ENCODE data around the gene CBL.
A peak's percentile ranks its signal among the peaks of the same experiment; 100 is the strongest.

Gene CBL

GRCh38 chr11:119258983-119259382 is 52.8 kb downstream of the CBL start:
- no peak for DNase-seq
- intact Hi-C loops (cut with DNase I): no loop called here

GRCh38 chr11:119262668-119263351 is 56.7 kb downstream of the CBL start:
- intact Hi-C loops (cut with DNase I): no loop called here
- DNase-seq: no peak

GRCh38 chr11:119263352-119263940 is 57.3 kb downstream of the CBL start:
- intact Hi-C loops (cut with DNase I): no loop called here

GRCh38 chr11:119266063-119266462 is 59.9 kb downstream of the CBL start:
- intact Hi-C loops (cut with DNase I): no loop called here
- no peak for DNase-seq

More at GRCh38 chr11:119263352-119263940, 57.3 kb downstream of the CBL start:
- DNase-seq: no peak

GRCh38 chr11:119266517-119267255 is 60.5 kb downstream of the CBL start:
- intact Hi-C loops (cut with DNase I): no loop called here
- DNase-seq: no peak

- intact Hi-C loops (cut with DNase I): no loop called here
- no peak for DNase-seq
These were observed 61.5 kb downstream of the CBL start for GRCh38 chr11:119267645-119268044.

GRCh38 chr11:119273721-119274120 is 67.6 kb downstream of the CBL start:
- intact Hi-C loops (cut with DNase I): no loop called here
- no peak for DNase-seq

- no peak for DNase-seq
- intact Hi-C loops (cut with DNase I): no loop called here
These were observed 71.5 kb downstream of the CBL start for GRCh38 chr11:119277660-119278059.

DNA sequence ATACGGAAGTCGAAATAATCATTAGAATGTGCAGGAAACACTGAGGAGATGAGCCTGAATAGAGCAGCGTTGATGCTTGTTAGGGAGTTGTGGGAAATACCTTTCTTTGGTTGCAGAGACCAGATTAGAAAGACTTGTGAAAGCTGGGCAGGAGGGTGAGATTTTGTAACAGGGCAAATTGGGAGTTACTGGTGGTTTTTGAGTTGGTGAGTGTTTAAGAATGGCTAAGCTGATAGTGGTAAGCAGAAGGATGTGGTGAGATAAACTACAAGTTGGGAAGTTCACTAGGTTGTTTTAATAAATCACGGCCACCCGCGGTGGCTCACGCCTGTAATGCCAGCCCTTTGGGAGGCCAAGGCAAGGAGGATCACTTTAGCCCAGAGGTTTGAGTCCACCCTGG is 76.4 kb downstream of the CBL start:
- intact Hi-C loops (cut with DNase I): loop anchor here (10.0 kb wide), 1 partner anchor 68 kb away; no protein-coding TSS in a partner anchor
- no peak for DNase-seq

DNA sequence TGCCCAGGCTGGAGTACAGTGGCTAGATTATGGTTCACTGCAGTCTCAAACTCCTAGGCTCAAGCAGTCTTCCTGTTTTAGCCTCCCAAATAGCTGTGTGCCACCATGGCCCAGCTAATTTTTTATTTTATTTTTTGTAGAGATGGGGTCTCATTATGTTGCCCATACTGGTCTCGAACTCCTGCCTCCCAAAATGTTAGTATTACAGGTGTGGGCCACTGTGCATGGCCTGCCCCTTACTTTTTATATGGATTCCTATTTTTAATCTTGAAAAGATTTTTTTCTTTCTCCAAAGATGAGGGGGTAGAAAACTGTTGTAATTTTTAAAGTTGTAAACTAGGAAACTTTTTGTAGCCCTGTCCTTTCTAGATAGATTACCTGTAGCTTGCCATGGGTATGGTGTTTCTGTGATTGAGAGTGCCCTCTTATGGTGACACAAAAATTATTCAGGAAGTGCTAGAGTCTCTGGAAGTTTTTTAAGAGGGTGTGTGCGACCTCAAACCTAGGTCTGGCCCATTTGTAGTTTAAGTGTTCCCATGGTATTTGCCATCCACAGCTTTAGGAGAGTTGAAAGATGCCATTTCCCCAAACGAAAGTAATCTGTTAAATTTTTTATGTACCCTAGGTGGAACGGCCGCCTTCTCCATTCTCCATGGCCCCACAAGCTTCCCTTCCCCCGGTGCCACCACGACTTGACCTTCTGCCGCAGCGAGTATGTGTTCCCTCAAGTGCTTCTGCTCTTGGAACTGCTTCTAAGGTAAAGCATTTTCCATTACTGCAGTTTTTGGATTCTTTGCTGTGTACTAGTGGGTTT is 78.4 kb downstream of the CBL start:
- intact Hi-C loops (cut with DNase I): loop anchor here (10.0 kb wide), 1 partner anchor 70 kb away; no protein-coding TSS in a partner anchor
- no peak for DNase-seq

- intact Hi-C loops (cut with DNase I): loop anchor here (10.0 kb wide), 1 partner anchor 71 kb away; no protein-coding TSS in a partner anchor
- DNase-seq: no peak
These were observed 79.3 kb downstream of the CBL start for GRCh38 chr11:119285431-119285830.

DNA sequence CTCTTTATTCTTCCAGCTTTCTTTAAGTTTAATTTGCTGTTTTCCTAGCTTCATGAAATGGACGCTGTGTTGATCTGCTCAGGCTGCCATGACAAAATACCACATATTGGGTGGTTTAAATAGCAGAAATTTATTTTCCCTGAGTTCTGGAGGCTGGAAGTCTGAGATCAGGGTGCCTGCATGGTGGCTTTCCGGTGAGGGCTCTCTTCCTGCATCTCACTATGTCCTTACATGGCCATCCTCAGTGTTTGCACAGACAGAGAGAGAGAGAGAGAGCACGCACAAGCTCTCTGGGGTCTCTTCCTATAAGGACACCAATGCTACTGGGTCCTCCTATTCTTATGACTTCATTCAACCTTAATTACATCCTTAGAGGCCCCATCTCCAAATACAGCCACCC is 82.1 kb downstream of the CBL start:
- intact Hi-C loops (cut with DNase I): loop anchor here (10.0 kb wide), 1 partner anchor 73 kb away; no protein-coding TSS in a partner anchor
- no peak for DNase-seq

GRCh38 chr11:119290894-119291497 is 84.9 kb downstream of the CBL start:
- no peak for DNase-seq
- intact Hi-C loops (cut with DNase I): no loop called here

GRCh38 chr11:119293461-119293860 is 87.3 kb downstream of the CBL start:
- no peak for DNase-seq
- intact Hi-C loops (cut with DNase I): no loop called here

DNA sequence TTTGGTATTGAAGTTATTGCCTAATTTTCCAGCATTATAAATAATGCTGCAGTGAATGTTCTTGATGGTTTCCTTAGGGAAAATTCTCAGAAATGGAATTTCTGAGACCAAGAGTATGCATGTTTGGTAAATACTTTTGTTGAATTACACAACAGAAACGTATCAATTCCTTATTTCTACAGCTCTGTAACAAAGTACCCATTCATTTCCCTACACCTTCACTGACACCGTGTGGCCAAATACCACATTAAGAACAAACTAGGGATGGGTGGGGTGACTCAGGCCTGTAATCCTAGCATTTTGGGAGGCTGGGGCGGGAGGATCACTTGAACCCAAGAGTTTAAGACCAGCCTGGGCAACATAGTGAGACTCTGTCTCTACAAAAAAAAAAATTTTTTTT is 89.0 kb downstream of the CBL start:
- intact Hi-C loops (cut with DNase I): no loop called here
- no peak for DNase-seq

DNA sequence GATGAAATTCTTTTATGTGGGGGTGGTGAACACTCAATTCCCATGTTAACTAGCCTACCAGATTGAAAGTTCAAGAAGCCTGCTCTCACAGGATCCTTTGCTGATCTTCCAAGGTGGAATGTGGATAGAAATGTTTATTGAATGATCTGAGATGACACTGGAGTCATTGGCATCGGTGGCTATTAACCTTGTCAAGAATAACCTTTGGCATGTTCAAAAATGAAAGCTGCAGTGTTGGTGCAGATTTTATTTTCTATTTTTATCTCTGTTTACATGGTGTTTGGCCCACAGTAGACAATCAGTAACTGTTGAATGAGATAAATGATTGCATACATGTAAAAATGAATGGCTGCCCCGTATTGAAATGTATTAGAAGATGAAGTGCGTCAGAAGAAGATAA is 91.8 kb downstream of the CBL start:
- no peak for DNase-seq
- intact Hi-C loops (cut with DNase I): no loop called here

- intact Hi-C loops (cut with DNase I): no loop called here
- no peak for DNase-seq
These were observed 92.6 kb downstream of the CBL start for GRCh38 chr11:119298726-119299125.

DNA sequence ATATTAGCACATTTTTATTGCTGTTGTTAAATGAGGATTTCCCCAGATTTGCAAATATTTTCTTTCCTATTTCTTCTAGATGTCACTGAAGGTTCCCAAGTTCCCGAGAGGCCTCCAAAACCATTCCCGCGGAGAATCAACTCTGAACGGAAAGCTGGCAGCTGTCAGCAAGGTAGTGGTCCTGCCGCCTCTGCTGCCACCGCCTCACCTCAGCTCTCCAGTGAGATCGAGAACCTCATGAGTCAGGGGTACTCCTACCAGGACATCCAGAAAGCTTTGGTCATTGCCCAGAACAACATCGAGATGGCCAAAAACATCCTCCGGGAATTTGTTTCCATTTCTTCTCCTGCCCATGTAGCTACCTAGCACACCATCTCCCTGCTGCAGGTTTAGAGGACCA is 93.3 kb downstream of the CBL start:
- DNase-seq: peak in 1 of 10 donors; percentile 67
- intact Hi-C loops (cut with DNase I): no loop called here

GRCh38 chr11:119300198-119300964 is 94.2 kb downstream of the CBL start:
- intact Hi-C loops (cut with DNase I): no loop called here
- DNase-seq: no peak

Data from posterior cingulate gyrus (tissue), 11 donors.